HG03175 (cell line): ENCODE results near the gene ANKIB1.
"Not testable (repeated sequence)": the region's sequence is repeated elsewhere in the genome, so short reads cannot be mapped to it uniquely, and the experiment has no call there.

Experiments used
- ATAC-seq: cut with Tn5 transposase; IDR thresholded peaks from one replicate; pipeline ENCODE4 v1.9.1; 2021; ENCODE audit warnings: mild to moderate bottlenecking, moderate library complexity; ENCODE audit not compliant: unreplicated experiment

ANKIB1 gene

GRCh38 chr7:92402920-92403759 is 157.4 kb downstream of the ANKIB1 start:
- ATAC-seq: no peak

GRCh38 chr7:92403760-92404074 is 157.9 kb downstream of the ANKIB1 start:
- no peak for ATAC-seq

GRCh38 chr7:92404170-92404614 is 158.4 kb downstream of the ANKIB1 start:
- ATAC-seq: no peak

- ATAC-seq: no peak
Observed at GRCh38 chr7:92409357-92409756, 163.6 kb downstream of the ANKIB1 start.

GRCh38 chr7:92410162-92410561 is 164.4 kb downstream of the ANKIB1 start:
- ATAC-seq: not testable (repeated sequence)

GRCh38 chr7:92412745-92413144 is 167.0 kb downstream of the ANKIB1 start:
- ATAC-seq: no peak

GRCh38 chr7:92413550-92413949 is 167.8 kb downstream of the ANKIB1 start:
- no peak for ATAC-seq

- no peak for ATAC-seq
Observed at GRCh38 chr7:92415225-92415624, 169.5 kb downstream of the ANKIB1 start.

- no peak for ATAC-seq
Observed at GRCh38 chr7:92417913-92418312, 172.1 kb downstream of the ANKIB1 start.

- no peak for ATAC-seq
Observed at GRCh38 chr7:92421676-92422435, 176.1 kb downstream of the ANKIB1 start.

GRCh38 chr7:92422926-92423325 is 177.2 kb downstream of the ANKIB1 start:
- no peak for ATAC-seq

- no peak for ATAC-seq
Observed at GRCh38 chr7:92423710-92424131, 177.9 kb downstream of the ANKIB1 start.

GRCh38 chr7:92425311-92425947 is 179.7 kb downstream of the ANKIB1 start:
- no peak for ATAC-seq

- no peak for ATAC-seq
Observed at GRCh38 chr7:92427193-92427592, 181.4 kb downstream of the ANKIB1 start.

GRCh38 chr7:92432299-92432946 is 186.6 kb downstream of the ANKIB1 start:
- no peak for ATAC-seq

GRCh38 chr7:92433019-92433418 is 187.2 kb downstream of the ANKIB1 start:
- no peak for ATAC-seq

GRCh38 chr7:92435542-92435941 is 189.8 kb downstream of the ANKIB1 start:
- no peak for ATAC-seq

GRCh38 chr7:92436612-92437445 is 191.1 kb downstream of the ANKIB1 start:
- no peak for ATAC-seq

- no peak for ATAC-seq
Observed at GRCh38 chr7:92437956-92438491, 192.2 kb downstream of the ANKIB1 start.

- ATAC-seq: not testable (repeated sequence)
Observed at GRCh38 chr7:92442720-92443119, 196.9 kb downstream of the ANKIB1 start.
